Measurements from ENCODE around the gene MYOZ2.
"Not testable (repeated sequence)": the region's sequence is repeated elsewhere in the genome, so short reads cannot be mapped to it uniquely, and the experiment has no call there.

Gene MYOZ2

DNA sequence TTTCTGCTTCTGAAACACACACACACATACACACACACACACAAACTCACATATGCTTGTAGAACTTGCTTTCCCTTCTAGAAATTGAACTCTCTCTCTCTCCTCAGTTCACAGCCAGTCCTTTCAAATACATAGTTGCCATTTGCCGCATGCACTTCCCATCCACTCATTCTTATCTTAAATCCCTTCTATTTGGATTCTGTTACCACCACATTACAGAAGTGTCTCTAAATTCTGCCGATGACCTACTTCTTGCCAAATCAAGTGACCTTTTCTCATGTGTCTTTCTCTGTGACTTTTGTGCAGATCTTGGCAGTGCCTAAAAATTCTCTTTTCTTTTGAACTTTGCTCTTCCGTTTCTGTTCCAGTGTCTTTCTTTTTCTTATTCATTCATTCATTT lies 7.5 kb upstream of the MYOZ2 start:
- no peak for DNase-seq (ENCODE audit: low read depth in 2 of 2)

GRCh38 chr4:119130365-119131065 lies 5.1 kb upstream of the MYOZ2 start:
- DNase-seq (ENCODE audit: low read depth in 2 of 2), result no peak

GRCh38 chr4:119131164-119131563 lies 4.5 kb upstream of the MYOZ2 start:
- no peak for DNase-seq (ENCODE audit: low read depth in 2 of 2)

- no peak for DNase-seq (ENCODE audit: low read depth in 2 of 2)
Observed at GRCh38 chr4:119132306-119132705, 3.3 kb upstream of the MYOZ2 start.

GRCh38 chr4:119136546-119136945 lies 914 bp downstream of the MYOZ2 start:
- no peak for DNase-seq (ENCODE audit: low read depth in 2 of 2)

- DNase-seq (ENCODE audit: low read depth in 2 of 2), result no peak
Observed at GRCh38 chr4:119138046-119138445, 2.4 kb downstream of the MYOZ2 start.

DNA sequence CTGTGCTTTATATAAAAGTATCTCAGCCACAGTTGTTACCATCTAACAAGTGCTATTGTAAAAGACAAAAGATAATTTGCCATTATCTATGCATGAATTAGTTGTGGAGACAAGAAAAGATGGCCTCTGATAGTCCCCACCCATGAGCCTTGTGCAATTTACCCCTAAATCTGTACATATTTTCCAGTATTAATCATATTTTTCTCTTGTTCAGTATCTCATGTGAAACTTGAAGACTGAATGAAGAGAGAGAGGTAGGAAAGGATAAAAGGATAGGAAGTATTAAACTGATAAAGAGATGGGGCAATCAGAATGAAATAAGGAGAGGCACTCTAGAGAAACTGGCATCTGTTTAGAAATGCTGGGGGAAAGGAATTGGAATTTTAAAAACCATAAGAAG lies 3.7 kb downstream of the MYOZ2 start:
- no peak for DNase-seq (ENCODE audit: low read depth in 2 of 2)

DNA sequence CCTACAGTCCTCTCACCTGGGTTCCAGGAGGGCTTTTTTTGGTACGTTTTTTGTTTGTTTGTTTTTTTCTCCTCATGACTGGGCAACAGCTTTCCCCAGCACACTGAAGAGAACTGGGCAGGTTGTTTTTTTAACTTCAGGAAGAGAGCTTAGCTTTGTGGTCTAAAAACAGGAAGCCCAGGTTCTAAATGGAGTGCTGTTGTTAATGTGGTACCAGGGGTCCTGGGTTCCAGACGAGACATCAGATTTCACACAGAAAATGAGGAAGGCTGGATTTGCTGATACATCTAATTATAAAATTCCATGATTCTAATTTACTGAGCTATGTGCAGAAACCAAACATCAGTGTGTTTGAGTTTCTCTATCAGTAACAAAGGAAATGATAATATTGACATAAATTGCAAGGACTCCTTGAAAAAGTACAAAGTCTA lies 4.2 kb downstream of the MYOZ2 start:
- no peak for DNase-seq (ENCODE audit: low read depth in 2 of 2)

GRCh38 chr4:119141283-119141682 lies 5.7 kb downstream of the MYOZ2 start:
- DNase-seq (ENCODE audit: low read depth in 2 of 2), result not testable (repeated sequence)

- no peak for DNase-seq (ENCODE audit: low read depth in 2 of 2)
Observed at GRCh38 chr4:119142833-119143232, 7.2 kb downstream of the MYOZ2 start.

GRCh38 chr4:119143341-119143740 lies 7.7 kb downstream of the MYOZ2 start:
- not testable (repeated sequence) for DNase-seq (ENCODE audit: low read depth in 2 of 2)

DNA sequence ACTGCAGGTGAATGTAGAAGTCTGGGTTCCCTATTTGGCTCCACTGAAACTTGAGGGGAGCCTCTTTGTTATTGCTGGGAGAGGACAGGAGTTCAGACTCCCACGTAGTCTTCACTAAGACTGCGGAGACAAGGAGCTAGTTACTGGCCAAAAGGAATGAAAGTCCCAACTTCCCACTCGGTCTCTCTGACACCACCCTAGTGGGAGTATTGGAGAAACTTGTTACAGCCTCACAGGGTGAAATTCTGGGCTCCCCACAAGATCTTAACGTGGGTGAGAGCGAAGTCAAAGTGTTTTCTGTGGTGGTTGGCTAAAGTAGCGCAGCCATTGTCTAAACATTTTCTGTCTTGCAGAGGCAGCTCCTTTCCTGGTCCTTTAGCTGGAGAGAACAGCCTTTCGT lies 13.5 kb downstream of the MYOZ2 start:
- DNase-seq (ENCODE audit: low read depth in 2 of 2), result no peak

DNA sequence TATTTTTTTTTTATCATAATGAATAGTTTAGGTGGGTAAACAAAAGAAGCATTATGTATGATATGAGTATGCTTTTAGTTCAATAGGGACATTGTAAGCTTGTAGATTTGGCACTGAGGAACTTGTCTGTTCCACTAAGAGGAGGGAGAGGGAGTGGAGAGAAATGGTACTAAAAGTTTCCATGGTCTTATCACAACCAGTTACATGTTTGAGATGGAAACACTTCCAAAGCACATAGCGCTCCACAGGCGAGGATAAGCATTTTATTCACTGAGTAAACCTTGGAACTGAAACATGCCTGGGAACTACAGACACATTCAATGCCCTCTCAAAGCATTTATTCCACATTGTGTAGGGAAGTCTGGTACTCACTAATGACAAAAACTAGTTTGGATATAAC lies 15.5 kb downstream of the MYOZ2 start:
- DNase-seq (ENCODE audit: low read depth in 2 of 2), result no peak

GRCh38 chr4:119152741-119153140 lies 17.1 kb downstream of the MYOZ2 start:
- DNase-seq (ENCODE audit: low read depth in 2 of 2), result no peak

- no peak for DNase-seq (ENCODE audit: low read depth in 2 of 2)
Observed at GRCh38 chr4:119162174-119162573, 26.5 kb downstream of the MYOZ2 start.

DNA sequence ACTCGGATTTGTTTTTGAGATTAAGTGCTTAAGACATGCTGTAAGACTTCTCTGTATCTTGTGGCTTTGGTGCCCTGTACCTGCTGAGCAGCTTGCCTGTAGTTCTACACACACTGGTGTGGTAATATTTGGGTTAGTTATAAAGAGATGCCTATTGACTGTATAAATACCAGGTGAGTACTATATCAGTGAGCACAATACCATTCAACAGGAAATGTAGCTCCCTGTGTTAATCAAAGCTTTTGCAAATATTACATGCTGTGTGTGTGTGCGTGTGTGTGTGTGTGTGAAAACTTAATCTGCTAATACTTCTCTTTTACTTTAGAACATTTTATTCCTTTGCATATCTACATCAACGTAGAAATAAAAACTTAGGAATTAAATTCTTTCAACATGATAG lies 30.1 kb downstream of the MYOZ2 start:
- no peak for DNase-seq (ENCODE audit: low read depth in 2 of 2)

DNA sequence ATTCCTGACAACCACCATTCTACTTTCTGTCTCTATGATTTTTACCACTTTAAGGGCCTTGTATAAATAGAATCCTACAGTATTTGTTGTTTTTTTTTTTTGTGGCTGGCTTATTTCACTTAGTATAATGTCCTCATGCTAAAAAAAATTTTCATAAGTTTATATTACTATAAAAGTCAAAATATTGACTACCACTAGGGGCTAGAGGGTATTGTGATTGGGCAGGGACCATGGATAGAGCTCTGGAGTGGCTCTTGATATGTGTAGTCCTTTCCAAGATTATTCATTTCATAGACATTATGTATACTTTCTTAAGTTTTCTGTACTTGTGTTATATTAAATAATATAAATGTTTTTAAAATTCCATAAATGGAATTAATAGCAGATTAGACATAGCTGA lies 34.6 kb downstream of the MYOZ2 start:
- no peak for DNase-seq (ENCODE audit: low read depth in 2 of 2)

GRCh38 chr4:119172223-119172622 lies 36.6 kb downstream of the MYOZ2 start:
- DNase-seq (ENCODE audit: low read depth in 2 of 2), result no peak

- DNase-seq (ENCODE audit: low read depth in 2 of 2), result not testable (repeated sequence)
Observed at GRCh38 chr4:119173729-119174361, 38.2 kb downstream of the MYOZ2 start.

- no peak for DNase-seq (ENCODE audit: low read depth in 2 of 2)
Observed at GRCh38 chr4:119179011-119179410, 43.4 kb downstream of the MYOZ2 start.

DNA sequence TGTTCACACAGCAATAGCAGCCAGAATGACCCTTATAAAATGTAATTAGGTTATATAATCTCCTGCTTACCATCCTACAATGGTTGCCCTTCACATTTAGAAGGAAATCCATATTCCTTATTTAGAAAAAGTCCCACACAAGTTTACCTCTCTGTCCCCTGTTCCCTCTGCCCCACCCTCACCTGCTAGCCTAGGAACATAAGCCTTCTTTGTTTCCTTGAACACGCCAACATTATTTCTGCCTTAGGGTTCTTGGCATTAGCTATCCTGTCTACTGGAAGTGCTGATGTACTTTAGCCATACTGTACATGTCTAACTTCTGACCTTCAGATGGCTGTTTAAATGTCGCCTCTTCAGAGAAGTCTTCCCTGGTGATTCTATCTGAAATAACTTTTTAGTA lies 48.5 kb downstream of the MYOZ2 start:
- DNase-seq (ENCODE audit: low read depth in 2 of 2), result no peak

GRCh38 chr4:119189638-119190037 lies 54.0 kb downstream of the MYOZ2 start:
- DNase-seq (ENCODE audit: low read depth in 2 of 2), result no peak

- DNase-seq (ENCODE audit: low read depth in 2 of 2), result no peak
Observed at GRCh38 chr4:119190354-119190753, 54.7 kb downstream of the MYOZ2 start.

- DNase-seq (ENCODE audit: low read depth in 2 of 2), result no peak
Observed at GRCh38 chr4:119191505-119191904, 55.9 kb downstream of the MYOZ2 start.

All from stimulated activated CD8-positive, alpha-beta memory T cell treated with anti-CD3 and anti-CD28 coated beads, Interleukin-7, amount 100 ng/mL, for 4 hours (primary cell).